NCI-H345 treated with DMSO at 0.1 percent for 48 hours (cell line): ENCODE measurements around the gene MPHOSPH10.
"Not testable (repeated sequence)": the region's sequence is repeated elsewhere in the genome, so short reads cannot be mapped to it uniquely, and the experiment has no call there.

Experiments
- DNase-seq: peaks from one replicate; lab custom pipeline; 2025; ENCODE audit not compliant: unreplicated experiment; lab: John Stamatoyannopoulos, UW

The MPHOSPH10 gene

GRCh38 chr2:71166812-71167211 lies 36.4 kb downstream of the MPHOSPH10 start:
- DNase-seq = no peak

DNA sequence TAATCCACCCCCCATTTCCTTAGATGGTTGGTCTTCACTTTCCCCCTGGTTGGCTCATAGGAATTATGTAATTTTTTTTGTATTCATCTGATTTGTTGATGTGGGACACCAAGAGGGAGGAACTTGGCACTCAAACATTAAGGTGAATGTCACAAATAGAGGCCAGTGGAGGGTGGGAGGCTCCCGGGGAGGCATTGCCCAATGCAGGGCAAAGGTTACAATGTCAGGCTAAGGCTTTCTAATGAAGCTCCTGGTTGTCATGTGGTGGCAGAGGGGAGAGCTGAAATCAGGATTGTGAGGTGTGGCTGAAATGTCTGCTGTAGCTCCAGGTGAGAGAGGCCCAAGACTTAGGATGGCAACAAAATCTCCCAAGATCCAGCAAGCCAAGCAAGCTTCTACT lies 42.7 kb downstream of the MPHOSPH10 start:
- DNase-seq = no peak

DNA sequence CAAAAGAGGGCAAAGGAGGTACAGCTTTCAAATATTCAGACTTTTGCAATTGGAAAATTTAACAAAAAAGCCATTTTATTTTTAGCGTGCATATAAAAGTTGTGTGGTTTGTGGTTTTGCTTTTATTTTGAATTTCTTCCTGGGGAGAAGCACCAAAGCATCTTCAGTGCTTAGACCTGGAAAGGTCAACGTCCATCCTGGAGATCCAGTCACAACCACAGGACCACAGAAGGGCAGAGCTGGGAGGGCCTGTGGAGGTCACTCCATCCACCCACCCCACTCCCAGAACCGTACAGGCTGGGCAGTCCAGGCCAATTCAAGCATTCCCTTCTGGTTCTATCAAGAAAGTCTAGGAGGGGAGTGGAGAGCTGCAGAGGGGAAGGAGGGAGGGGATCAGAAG lies 43.8 kb downstream of the MPHOSPH10 start:
- no peak for DNase-seq

DNA sequence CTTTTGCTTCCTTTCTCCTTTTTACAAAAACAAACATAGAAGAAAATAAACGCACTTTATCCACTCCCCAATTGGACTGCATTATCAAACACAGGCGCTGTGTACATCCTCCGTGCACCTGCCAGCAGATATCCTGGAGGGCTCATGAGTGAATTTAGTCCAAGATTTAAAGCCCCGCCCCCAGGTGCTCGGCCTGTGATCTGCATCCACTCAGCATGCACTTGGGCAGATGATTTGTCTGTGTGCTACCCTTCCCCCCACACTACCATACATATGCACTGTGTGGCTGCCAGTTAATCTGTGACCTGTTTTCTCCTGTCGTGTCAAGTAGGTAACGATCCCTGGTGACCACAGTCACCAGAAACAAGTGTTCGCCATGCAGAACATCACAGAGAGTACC lies 48.4 kb downstream of the MPHOSPH10 start:
- DNase-seq = peak; percentile 23

GRCh38 chr2:71181316-71181715 lies 50.9 kb downstream of the MPHOSPH10 start:
- no peak for DNase-seq

GRCh38 chr2:71183306-71184115 lies 53.1 kb downstream of the MPHOSPH10 start:
- not testable (repeated sequence) for DNase-seq

GRCh38 chr2:71186973-71187372 lies 56.5 kb downstream of the MPHOSPH10 start:
- no peak for DNase-seq

- DNase-seq = no peak
Observed at GRCh38 chr2:71187589-71187988, 57.2 kb downstream of the MPHOSPH10 start.

DNA sequence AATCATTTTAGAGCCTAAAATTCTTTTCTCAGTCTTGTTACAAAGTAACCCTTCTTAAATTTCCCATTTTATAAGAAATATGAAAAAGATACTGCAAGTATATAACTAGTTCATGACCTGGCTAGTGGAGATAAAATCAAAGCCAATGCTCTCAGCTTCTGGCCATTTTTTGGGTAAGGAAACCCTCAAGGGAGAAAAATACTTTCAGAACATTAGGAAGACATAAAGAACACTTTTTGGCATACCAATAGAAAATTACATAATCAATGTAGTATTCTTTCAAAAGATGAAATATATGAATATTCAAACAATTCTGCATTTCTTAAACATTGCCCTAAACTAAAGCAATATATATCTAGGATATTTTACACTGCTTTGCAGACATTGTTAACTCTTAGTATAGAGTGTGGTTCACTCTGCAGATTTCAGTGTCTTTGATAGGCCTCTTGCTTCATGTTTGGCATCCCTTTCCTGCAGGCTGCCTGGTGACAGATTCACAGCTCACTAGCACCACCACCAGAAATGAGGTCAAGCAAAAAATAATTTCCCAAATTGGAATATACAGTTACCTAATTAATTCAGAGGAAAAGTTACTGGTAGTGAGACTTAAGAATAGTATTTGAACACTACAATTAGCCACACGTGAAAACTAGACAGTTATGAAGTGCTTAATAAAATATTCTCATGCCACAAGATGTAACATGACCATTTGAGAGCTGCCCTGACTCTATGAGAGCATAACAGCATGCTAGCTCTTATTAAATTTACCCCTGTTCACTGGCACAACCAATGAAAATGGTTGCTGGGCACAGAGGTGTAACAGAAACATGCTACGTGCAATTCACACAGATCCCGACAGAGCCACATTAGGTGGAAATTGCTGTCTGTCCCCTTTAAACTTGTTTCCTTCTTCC lies 60.5 kb downstream of the MPHOSPH10 start:
- DNase-seq = no peak

DNA sequence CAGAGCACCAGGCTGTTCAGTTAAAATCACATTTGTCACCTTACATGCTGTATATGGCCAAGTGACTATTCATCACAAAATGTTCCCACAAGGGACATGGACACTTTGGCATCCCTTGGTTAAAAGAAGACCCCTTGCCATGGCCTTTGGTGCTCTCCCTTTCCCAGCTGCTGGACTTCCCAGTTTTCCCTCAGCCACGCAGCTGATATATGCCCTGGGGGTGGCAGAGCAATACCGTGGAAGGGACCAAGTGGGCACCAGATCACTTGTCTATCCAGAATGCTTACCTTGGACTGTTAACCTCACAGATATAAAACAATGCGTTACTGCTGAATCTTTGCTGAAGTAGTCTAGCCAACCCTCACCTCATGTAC lies 61.1 kb downstream of the MPHOSPH10 start:
- no peak for DNase-seq
